ENCODE results near the gene CCL22. TPM values are rescaled to one million over a fixed set of nuclear protein-coding genes. Genes with fewer than 3 reads are reported as not detected.

Gene CCL22
- total RNA-seq, 1 experiment from 2014 or later: not detected

- H3K23me2 ChIP-seq (ENCODE audit: insufficient read length, low read depth, low read length, poor library complexity, severe bottlenecking): no peaks in the 10 kb centered on the region
- no peak overlapping the region for H3K4me2 ChIP-seq (ENCODE audit: insufficient read depth, insufficient read length, low read length)
- H4K5ac ChIP-seq (ENCODE audit: insufficient read length, low read depth, low read length): no peak overlapping the region
- H3K27me3 Mint-ChIP-seq (ENCODE audit: low read depth): peaks cover 7% of the 10 kb centered on the region
- H3K18ac ChIP-seq (ENCODE audit: insufficient read length, low read depth, low read length): no peak overlapping the region
- H3K79me2 ChIP-seq (ENCODE audit: insufficient read depth, low read length): no peaks in the 10 kb centered on the region
- H3K27me3 ChIP-seq (ENCODE audit: insufficient read depth, low read length): no peaks in the 10 kb centered on the region
- H2AFZ ChIP-seq (ENCODE audit: low read length): no peak overlapping the region
- no peak overlapping the region for H3K4me3 Mint-ChIP-seq
- no peak overlapping the region for H3T11ph ChIP-seq (ENCODE audit: low read length)
- no peak overlapping the region for H3K23ac ChIP-seq (ENCODE audit: insufficient read length, low read depth, low read length)
- no peaks in the 10 kb centered on the region for H3K79me1 ChIP-seq (ENCODE audit: insufficient read depth, low read depth, low read length, poor library complexity, severe bottlenecking)
- H4K8ac ChIP-seq (replicated peaks; ENCODE audit: insufficient read length, low read depth, low read length): no peak overlapping the region
- 0 out of 2 replicates have a peak, but pooled peaks cover 2% of the 10 kb centered on the region for H3K4me1 ChIP-seq (ENCODE audit: insufficient read depth, low read length)
- H3K4ac ChIP-seq (ENCODE audit: low read depth, low read length): no peak overlapping the region
- no peak overlapping the region for H2BK12ac ChIP-seq (ENCODE audit: insufficient read length, low read depth, low read length)
- no peak overlapping the region for H4K91ac ChIP-seq (ENCODE audit: insufficient read length, low read depth, low read length)
- H3K56ac ChIP-seq (ENCODE audit: insufficient read length, low read depth, low read length): no peak overlapping the region
- no peak overlapping the region for H3K27ac Mint-ChIP-seq
- no peak for DNase-seq
- H3K9ac ChIP-seq (ENCODE audit: extremely low read depth, insufficient read length, low read length): no peak overlapping the region
- no peaks in the 10 kb centered on the region for H3K9me3 ChIP-seq (ENCODE audit: control insufficient read depth, low read depth, low read length)
- WGBS (ENCODE audit: extremely low coverage, insufficient read length, low lambda C conversion rate): no CpG with 5 or more reads among the region's 4 CpGs
- no peak overlapping the region for H2BK5ac ChIP-seq (ENCODE audit: insufficient read length, low read length)
- no peak overlapping the region for H3K14ac ChIP-seq (ENCODE audit: insufficient read depth, low read length)
- peaks cover 2% of the 10 kb centered on the region for H4K20me1 ChIP-seq (ENCODE audit: control insufficient read depth, insufficient read depth, insufficient read length)
- H2BK20ac ChIP-seq (ENCODE audit: low read depth, low read length, poor library complexity, severe bottlenecking): no peak overlapping the region
- no peak overlapping the region for H2BK120ac ChIP-seq (ENCODE audit: low read depth, low read length, poor library complexity, severe bottlenecking)
- H3K27ac ChIP-seq (ENCODE audit: insufficient read length, low read depth, low read length): no peak overlapping the region
- no peaks in the 10 kb centered on the region for H3K36me3 Mint-ChIP-seq (ENCODE audit: insufficient read depth in 1 of 3, low read depth in 3 of 3)
- H3K9me3 Mint-ChIP-seq: peaks cover 2 to 5% of the 10 kb centered on the region in 2 experiments; a peak in 2 of 5 replicates
- H3K4me1 Mint-ChIP-seq: peaks cover 4 to 7% of the 10 kb centered on the region in 2 experiments
- no peak overlapping the region for H2BK15ac ChIP-seq (ENCODE audit: low read depth, low read length)
- TF ChIP-seq CTCF (conservative IDR thresholded peaks at IDR 0.05): no peak
- H2AK5ac ChIP-seq (ENCODE audit: insufficient read length, low read length): no peak overlapping the region
Measured at GRCh38 chr16:57391300-57391699, 32.7 kb downstream of the CCL22 start.

All from H9 (cell line).